HEK293 (cell line): Measurements from ENCODE around the gene MGLL.

Experiments
- AEBP2 ChIP-seq: fragments of 450-650 bp; formaldehyde crosslinking; IDR thresholded peaks from 2 replicates; pipeline ENCODE4 v1.5.1; 2016; ENCODE audit warnings: missing biosample characterization, missing genetic modification characterization, borderline replicate concordance
- ZBTB44 ChIP-seq: fragments of 450-650 bp; IDR thresholded peaks from 2 replicates; pipeline ENCODE4 v1.5.1; 2018; ENCODE audit warnings: missing biosample characterization, mild to moderate bottlenecking, missing genetic modification characterization
- TF ChIP-seq, protein P1 (sequence below): fragments of 450-650 bp; formaldehyde crosslinking; IDR thresholded peaks from 2 replicates; pipeline ENCODE4 v1.5.0; 2017; ENCODE audit warnings: missing biosample characterization, missing genetic modification characterization, borderline replicate concordance

GRCh38 chr3:127859730-127860129 is 37.4 kb upstream of the MGLL start:
- TF ChIP-seq AEBP2 (tag by site-specific recombination), result no peak
- TF ChIP-seq, protein P1, sequence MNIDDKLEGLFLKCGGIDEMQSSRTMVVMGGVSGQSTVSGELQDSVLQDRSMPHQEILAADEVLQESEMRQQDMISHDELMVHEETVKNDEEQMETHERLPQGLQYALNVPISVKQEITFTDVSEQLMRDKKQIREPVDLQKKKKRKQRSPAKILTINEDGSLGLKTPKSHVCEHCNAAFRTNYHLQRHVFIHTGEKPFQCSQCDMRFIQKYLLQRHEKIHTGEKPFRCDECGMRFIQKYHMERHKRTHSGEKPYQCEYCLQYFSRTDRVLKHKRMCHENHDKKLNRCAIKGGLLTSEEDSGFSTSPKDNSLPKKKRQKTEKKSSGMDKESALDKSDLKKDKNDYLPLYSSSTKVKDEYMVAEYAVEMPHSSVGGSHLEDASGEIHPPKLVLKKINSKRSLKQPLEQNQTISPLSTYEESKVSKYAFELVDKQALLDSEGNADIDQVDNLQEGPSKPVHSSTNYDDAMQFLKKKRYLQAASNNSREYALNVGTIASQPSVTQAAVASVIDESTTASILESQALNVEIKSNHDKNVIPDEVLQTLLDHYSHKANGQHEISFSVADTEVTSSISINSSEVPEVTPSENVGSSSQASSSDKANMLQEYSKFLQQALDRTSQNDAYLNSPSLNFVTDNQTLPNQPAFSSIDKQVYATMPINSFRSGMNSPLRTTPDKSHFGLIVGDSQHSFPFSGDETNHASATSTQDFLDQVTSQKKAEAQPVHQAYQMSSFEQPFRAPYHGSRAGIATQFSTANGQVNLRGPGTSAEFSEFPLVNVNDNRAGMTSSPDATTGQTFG (tag by site-specific recombination), result no peak
- no peak for TF ChIP-seq ZBTB44 (tag by site-specific recombination)
